ENCODE measurements around the gene RNF225.
"Not testable (repeated sequence)": the region's sequence is repeated elsewhere in the genome, so short reads cannot be mapped to it uniquely, and the experiment has no call there.

The RNF225 gene

DNA sequence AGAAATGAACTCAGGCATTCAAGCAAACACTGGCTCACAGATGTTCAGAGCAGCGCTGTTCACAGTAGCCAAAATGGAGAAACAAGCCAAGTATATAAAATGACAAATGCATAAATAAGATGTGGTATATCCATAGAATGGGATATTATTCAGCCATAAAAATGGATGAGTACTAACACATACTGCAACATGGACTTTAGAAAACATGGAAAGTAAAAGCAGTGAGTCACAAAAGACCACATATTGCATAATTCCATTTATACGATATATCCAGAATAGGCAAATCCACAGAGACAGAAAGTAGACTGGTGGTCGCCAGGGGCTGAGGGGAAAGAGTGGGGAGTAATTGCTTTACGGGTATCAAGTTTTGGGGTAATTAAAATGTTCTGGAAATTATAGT lies 21.3 kb upstream of the RNF225 start:
- in situ Hi-C loops (cut with HindIII; ENCODE audit: low sequenced_read_pairs): no loop called here
- DNase-seq (ENCODE audit: low read depth, low spot score): no peak
- H3K4me3 ChIP-seq (ENCODE audit: low read depth, low read length): no peak overlapping the region
- no peak for TF ChIP-seq CTCF (IDR thresholded peaks at IDR 0.05; ENCODE audit: low read depth, low read length)

DNA sequence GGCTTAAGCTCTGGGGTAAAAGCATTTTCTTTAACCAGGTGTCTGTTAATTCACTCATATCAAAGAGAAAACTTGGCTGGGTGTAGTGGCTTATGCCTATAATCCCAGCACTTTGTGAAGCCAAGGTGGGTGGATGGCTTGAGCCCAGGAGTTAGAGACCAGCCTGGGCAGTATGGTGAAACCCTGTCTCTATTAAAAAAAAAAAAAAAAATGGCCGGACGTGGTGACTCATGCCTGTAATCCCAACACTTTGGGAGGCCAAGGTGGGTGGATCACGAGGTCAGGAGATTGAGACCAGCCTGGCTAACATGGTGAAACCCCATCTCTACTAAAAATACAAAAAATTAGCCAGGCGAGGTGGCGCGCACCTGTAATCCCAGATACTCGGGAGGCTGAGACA lies 18.7 kb upstream of the RNF225 start:
- DNase-seq (ENCODE audit: low read depth, low spot score); in situ Hi-C loops (cut with HindIII; ENCODE audit: low sequenced_read_pairs); H3K4me3 ChIP-seq (ENCODE audit: low read depth, low read length): not testable (repeated sequence)

- H3K4me3 ChIP-seq (ENCODE audit: low read depth, low read length): no peak overlapping the region
- in situ Hi-C loops (cut with HindIII; ENCODE audit: low sequenced_read_pairs): no loop called here
- no peak for DNase-seq (ENCODE audit: low read depth, low spot score)
- TF ChIP-seq CTCF (IDR thresholded peaks at IDR 0.05; ENCODE audit: low read depth, low read length): no peak
Measured at GRCh38 chr19:58379246-58379645, 16.2 kb upstream of the RNF225 start.

- H3K4me3 ChIP-seq (ENCODE audit: low read depth, low read length): peak overlapping the region; percentile 80
- no peak for DNase-seq (ENCODE audit: low read depth, low spot score)
- no peak for TF ChIP-seq CTCF (IDR thresholded peaks at IDR 0.05; ENCODE audit: low read depth, low read length)
- in situ Hi-C loops (cut with HindIII; ENCODE audit: low sequenced_read_pairs): no loop called here
Measured at GRCh38 chr19:58380037-58380661, 15.3 kb upstream of the RNF225 start.

GRCh38 chr19:58380662-58381459 lies 14.6 kb upstream of the RNF225 start, which contains the start of gene ZNF837:
TSS of gene ZNF837 (minus strand) at chr19:58381030. CDS start at chr19:58369332, 11,698 bp downstream.
- no peak for TF ChIP-seq CTCF (IDR thresholded peaks at IDR 0.05; ENCODE audit: low read depth, low read length)
- peak within 1 kb of the TSS; percentile 80 for H3K4me3 ChIP-seq (ENCODE audit: low read depth, low read length)
- DNase-seq (ENCODE audit: low read depth, low spot score): peak; percentile 100
- in situ Hi-C loops (cut with HindIII; ENCODE audit: low sequenced_read_pairs): no loop called here

DNA sequence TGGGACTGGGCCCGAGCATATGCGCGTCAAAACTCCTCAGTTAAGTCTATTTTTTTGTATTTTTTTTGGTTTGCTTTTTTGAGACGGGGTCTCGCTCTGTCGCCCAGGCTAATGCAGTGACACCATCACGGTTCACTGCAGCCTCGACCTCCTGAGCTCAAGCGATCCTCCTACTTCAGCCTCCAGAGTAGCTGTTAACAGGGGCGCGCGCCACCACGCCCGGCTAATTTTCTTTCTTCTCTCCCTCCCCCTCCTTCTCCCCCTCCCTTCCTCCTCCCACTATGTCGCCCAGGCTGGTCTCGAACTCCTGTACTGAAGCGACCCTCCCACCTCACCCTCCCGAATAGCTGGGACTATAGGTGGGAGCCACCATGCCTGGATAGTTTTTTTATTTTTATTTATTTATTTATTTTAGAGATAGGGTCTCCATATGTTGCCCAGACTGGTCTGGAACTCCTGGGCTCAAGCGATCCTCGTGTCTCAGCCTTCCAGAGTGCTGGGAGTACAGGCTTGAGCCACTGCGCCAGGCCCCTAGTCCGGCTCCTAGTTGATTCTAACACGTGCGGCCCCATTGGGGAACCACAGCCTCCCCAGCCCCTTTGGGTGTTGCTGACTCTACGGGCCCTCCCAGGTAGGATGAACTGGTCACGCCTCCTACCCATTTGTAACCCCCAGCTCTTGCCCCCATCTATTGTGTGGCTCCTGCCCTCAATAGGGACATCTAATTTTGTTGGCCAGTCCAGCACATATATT lies 13.8 kb upstream of the RNF225 start:
- in situ Hi-C loops (cut with HindIII; ENCODE audit: low sequenced_read_pairs): no loop called here
- no peak for DNase-seq (ENCODE audit: low read depth, low spot score)
- TF ChIP-seq CTCF (IDR thresholded peaks at IDR 0.05; ENCODE audit: low read depth, low read length): no peak
- H3K4me3 ChIP-seq (ENCODE audit: low read depth, low read length): peak overlapping the region; percentile 80
